Fibroblast of gingiva (primary cell): Measurements from ENCODE around the gene SBK2.

Experiments
- DNase-seq: peaks from one replicate; pipeline ENCODE4 v3.0.0-alpha.2; 2011; ENCODE audit warnings: low read depth

The SBK2 gene

GRCh38 chr19:55554741-55555152 is 17.8 kb upstream of the SBK2 start:
- no peak for DNase-seq

- DNase-seq: no peak
These were observed 17.4 kb upstream of the SBK2 start for GRCh38 chr19:55554302-55554701.

GRCh38 chr19:55553217-55554182 is 16.6 kb upstream of the SBK2 start:
- DNase-seq: no peak

- peak; percentile 86 for DNase-seq
These were observed 15.7 kb upstream of the SBK2 start for GRCh38 chr19:55552620-55553019.

GRCh38 chr19:55552206-55552605 is 15.3 kb upstream of the SBK2 start:
- DNase-seq: no peak

GRCh38 chr19:55550321-55550650 is 13.4 kb upstream of the SBK2 start:
- no peak for DNase-seq

GRCh38 chr19:55549500-55550320 is 12.8 kb upstream of the SBK2 start:
- peak; percentile 93 for DNase-seq

- peak; percentile 93 for DNase-seq
These were observed 10.1 kb upstream of the SBK2 start for GRCh38 chr19:55546822-55547614.

- no peak for DNase-seq
These were observed 9.1 kb upstream of the SBK2 start for GRCh38 chr19:55546011-55546410.

- no peak for DNase-seq
These were observed 8.5 kb upstream of the SBK2 start, which contains the start of gene SBK3 for GRCh38 chr19:55545443-55545842. Gene SBK3, minus strand, starts transcription at chr19:55545543. Its CDS starts 0 bp downstream, at chr19:55545543.

GRCh38 chr19:55544776-55545439 is 8.0 kb upstream of the SBK2 start:
- no peak for DNase-seq

- DNase-seq: no peak
These were observed 7.1 kb upstream of the SBK2 start for GRCh38 chr19:55544014-55544413.

GRCh38 chr19:55543567-55543966 is 6.6 kb upstream of the SBK2 start:
- DNase-seq: no peak

GRCh38 chr19:55542292-55542855 is 5.4 kb upstream of the SBK2 start:
- DNase-seq: no peak

- no peak for DNase-seq
These were observed 4.2 kb upstream of the SBK2 start for GRCh38 chr19:55541091-55541490.

GRCh38 chr19:55540619-55541018 is 3.7 kb upstream of the SBK2 start:
- DNase-seq: no peak

GRCh38 chr19:55539090-55539984 is 2.4 kb upstream of the SBK2 start:
- no peak for DNase-seq

GRCh38 chr19:55538132-55538531 is 1.2 kb upstream of the SBK2 start:
- no peak for DNase-seq

- no peak for DNase-seq
These were observed 793 bp upstream of the SBK2 start for GRCh38 chr19:55537741-55538111.

- DNase-seq: no peak
These were observed 567 bp downstream of the SBK2 start for GRCh38 chr19:55536366-55536765.
